Erythroblast (primary cell): ENCODE results near the gene ABCD1.
"Not testable (repeated sequence)": the region's sequence is repeated elsewhere in the genome, so short reads cannot be mapped to it uniquely, and the experiment has no call there.

ENCODE experiments used
- DNase-seq, 2 experiments: peaks; one replicate each; lab custom pipeline; 2025; lab: John Stamatoyannopoulos, UW
- GATA1 ChIP-seq: IDR thresholded peaks from 2 replicates; pipeline ENCODE4 v1.6.1; 2011; ENCODE audit warnings: low read depth, mild to moderate bottlenecking, control low read depth, low read length, moderate library complexity
- POLR2A ChIP-seq: IDR thresholded peaks from 2 replicates; pipeline ENCODE4 v1.6.1; 2011; ENCODE audit warnings: mild to moderate bottlenecking, low read length

The ABCD1 gene

DNA sequence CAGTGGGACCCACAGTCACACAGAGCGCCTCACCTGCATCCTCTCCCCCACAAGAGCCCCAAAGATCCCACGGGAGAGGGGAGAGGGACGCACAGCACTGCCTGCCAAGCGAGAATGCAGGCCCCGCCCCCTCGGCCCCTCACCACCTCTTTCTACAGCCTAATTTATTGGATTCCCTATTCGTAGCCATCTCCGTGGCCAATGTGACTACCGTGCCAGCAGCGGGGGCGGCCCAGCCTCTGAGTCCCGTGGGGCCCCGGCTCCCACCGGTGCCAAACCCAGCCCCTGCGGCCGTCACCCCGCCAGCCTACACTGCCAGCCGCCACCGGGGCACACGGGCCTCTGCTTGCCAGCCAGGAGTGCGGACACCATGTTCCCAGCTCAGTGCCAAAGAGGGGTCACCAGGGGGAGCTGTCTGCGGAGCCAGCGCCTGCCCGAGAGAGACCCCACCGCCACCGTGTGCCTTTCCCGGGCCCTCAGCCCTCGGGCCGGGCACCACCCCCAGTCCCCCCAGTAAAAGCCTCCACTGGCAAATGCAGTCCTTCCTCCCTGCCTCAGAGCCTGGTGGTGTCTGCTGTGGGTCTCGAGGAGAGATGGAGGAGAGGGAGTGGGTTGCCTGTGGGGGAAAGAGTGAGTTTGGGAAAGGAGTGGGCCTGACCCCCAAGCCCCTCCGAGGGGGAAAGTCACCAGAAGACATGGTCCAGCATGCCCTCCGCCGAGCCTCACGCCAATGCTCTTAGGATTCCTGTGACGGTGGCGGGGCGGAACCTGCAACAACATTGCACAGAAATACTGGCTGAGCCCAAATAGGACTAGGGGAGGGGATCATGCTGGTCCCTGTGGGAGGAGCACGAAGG is 19.8 kb downstream of the ABCD1 start:
- TF ChIP-seq POLR2A (no peak), GATA1 (no peak)
- DNase-seq, result peak; percentile 5 to 10

DNA sequence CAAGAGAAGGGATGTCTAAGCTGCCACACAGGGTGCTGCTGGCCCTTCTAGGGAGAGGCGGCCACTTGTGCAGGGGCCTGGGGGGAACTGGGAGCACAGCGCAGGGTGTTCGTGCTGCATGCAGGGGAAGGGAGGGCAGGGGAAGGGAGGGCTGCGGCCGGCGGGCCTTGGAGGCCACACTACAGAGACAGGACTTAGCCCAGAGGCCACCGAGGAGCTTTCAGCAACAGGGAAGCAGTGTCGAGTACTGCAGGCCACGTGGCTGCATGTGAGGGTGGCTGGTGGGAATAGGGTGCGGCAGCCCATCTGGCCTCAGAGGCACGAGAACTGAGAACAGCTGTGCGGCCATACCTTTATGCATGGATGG is 20.4 kb downstream of the ABCD1 start:
- not testable (repeated sequence) for DNase-seq

DNA sequence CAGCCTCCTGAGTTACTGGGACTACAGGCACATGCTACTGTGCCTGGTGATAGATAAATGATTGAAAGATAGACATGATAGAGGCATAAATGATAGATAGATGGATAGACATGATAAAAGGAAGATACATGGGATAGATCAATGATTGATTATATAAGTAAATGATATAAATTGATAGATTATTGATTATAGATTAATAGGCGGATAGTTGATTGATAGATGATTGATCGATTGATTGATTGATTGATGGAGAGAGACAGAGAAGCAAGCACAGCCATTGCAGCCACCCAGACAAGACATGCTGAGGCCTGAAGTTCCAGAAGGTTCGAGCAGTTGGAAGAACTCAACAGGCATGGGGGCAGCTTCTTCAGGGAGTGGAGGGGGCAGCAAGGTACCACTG is 21.7 kb downstream of the ABCD1 start:
- DNase-seq, result no peak
- TF ChIP-seq GATA1 (no peak), POLR2A (no peak)

DNA sequence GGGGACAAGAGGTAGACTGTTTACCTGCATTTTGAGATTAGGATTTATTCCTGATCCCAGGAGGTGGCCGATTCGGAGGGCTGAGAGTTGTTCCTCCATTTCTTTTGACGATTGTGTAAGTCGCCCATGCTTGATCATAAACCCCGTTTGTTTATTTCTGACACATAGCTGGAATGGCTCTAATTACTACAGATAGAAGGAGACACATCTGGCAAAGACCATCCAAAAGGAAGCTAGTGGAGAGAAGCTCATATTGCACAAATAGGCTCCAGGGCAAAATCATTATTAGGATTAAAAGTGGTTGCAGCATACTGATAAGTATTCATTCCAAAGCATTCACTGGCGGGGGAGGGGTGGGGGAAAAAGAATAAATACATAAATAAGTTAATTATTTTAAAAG is 22.3 kb downstream of the ABCD1 start:
- DNase-seq, result not testable (repeated sequence)

DNA sequence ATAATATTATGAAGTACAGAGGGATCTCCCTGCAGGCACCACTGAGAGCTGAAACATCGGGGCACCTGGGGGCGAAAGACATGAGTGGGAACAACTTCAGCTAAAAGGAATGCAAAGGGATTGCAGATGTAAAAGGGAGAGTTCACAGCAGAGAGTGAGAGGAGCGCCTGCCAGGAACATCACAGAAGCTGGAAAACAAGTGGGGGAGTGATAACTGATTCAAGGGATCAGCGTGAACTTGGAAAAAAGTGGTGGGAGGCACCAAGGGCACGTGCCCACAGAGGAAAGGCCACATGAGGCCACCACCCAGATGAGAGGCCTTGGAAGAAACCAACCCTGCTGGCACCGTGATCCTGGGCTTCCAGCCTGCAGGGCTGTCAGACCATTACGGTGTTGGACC is 24.4 kb downstream of the ABCD1 start:
- not testable (repeated sequence) for DNase-seq

DNA sequence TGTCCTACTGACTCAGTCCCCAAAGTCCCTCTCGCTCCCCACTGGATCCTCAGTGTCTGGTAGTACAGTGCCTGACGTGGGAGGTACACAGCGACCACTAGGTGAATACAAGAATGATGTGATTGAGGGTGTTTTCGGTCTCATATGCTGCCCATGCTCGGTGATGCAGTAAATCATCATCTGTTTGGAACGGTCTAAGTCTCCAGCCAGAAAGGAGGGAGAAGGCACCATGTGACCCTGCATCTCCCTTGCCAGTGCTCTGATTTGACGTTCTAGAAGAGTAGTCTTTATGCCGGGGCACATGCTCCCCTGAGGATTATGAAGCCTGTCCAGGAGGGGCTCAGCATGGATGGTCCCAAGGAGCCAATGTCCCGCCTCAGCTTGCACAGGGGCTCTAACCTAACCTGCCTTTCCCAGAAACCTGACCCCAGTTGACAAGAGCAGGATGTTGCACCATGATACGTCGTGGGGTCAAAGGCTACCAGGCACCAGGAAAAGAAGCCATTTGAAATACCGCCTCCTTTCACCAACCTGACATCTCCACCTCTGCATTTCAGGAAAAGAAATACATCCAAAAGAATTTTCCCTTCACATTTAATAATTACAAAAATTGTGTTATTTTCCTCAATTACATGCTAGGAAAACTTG is 25.6 kb downstream of the ABCD1 start:
- DNase-seq, result no peak
- no peak for TF ChIP-seq GATA1

DNA sequence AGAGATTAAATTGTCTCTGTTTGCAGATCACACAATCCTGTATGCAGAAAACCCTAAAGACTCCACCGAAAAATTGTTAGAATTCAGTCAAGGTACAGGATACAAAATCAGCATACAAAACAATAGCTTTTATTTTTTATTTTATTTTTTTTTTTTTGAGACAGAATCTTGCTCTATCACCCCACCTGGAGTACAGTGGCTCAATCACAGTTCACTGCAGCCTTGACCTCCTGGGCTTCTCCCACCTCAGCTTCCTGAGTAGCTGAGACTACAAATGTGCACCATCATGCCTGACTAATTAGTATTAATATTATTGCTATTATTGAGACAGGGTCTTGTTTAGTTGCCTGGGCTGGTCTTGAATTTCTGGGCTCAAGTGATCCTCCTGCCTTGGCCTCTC is 30.5 kb downstream of the ABCD1 start:
- DNase-seq, result no peak
- TF ChIP-seq POLR2A (no peak), GATA1 (no peak)

DNA sequence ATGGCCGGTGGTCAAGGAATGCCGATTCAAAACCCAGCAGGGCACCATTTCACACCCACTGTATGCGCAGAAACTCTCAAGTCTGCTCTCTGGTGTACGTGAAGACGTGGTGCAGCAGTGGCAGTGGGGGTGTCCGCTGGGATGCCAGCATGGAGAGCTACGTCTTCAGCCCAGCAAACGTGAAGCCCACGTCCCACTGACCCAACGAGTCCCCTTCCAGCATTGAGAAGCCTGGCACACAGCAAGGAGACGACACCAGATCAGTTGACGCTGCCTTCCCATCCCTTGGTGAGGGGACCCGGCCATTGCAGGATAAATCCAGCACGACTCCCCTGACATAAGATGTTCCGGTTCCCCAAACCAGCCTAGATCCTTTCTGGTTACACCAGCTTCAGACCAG is 37.2 kb downstream of the ABCD1 start:
- no peak for DNase-seq
- TF ChIP-seq POLR2A, result no peak
- TF ChIP-seq GATA1, result no peak

DNA sequence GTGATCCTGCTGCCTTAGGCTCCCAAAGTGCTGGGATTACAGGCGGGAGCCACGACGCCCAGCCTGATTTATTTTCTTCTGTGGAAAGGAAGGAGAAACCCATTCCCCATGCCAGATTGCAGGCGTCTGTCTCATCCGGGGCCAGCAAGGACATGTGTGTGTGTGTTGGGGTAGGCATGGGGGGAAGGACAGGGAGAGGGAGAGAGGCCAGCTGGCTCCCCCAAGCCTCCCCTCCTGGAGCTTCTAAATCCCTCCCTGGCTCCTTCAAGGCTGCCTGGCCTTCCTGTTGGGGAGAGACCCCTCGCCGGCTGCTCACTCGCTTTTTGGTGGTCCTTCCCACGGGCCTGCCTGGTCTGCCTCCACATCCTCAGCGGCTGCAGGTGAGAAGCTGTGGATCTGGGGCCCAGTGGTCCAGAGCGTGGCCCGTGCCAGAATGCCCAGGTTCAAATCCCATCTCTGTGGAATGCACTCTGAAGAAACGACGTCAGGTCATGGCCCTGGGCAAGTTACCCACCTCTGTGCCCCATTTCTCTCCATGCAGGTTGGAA is 38.0 kb downstream of the ABCD1 start:
- DNase-seq, result no peak

DNA sequence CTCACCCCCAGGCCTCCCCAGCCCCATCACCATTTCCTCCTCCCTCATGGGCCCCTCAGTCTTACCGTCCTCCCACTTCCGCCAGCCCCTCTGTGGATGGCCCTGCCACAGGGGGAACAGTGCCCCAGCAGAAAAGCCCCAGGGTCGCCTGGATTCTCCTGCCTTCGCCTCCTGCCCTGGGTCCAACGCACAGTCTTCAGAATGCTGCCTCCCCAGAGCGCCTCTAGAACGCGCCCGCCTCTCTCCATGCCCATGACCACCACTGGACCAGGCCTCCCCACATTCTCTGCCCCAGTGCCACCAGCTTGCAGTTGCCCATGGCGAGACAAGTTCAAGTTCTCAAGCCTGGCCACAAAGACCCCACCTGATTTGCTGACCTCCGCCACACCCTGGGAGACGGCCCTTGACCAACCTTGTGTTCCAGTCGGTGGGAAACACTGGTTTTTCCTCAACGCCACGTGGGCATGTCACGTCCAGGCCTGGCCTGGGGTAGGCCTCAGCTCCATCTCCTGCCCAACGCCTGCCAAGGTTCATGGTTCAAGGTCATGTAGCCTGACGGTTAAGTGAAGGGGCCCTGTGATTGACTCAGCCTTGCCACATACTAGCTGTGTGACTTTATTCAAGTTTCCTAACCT is 38.8 kb downstream of the ABCD1 start:
- TF ChIP-seq GATA1, result no peak
- no peak for TF ChIP-seq POLR2A
- no peak for DNase-seq

More for the DNA sequence above, 38.0 kb downstream of the ABCD1 start:
- TF ChIP-seq GATA1, result no peak
- no peak for TF ChIP-seq POLR2A

DNA sequence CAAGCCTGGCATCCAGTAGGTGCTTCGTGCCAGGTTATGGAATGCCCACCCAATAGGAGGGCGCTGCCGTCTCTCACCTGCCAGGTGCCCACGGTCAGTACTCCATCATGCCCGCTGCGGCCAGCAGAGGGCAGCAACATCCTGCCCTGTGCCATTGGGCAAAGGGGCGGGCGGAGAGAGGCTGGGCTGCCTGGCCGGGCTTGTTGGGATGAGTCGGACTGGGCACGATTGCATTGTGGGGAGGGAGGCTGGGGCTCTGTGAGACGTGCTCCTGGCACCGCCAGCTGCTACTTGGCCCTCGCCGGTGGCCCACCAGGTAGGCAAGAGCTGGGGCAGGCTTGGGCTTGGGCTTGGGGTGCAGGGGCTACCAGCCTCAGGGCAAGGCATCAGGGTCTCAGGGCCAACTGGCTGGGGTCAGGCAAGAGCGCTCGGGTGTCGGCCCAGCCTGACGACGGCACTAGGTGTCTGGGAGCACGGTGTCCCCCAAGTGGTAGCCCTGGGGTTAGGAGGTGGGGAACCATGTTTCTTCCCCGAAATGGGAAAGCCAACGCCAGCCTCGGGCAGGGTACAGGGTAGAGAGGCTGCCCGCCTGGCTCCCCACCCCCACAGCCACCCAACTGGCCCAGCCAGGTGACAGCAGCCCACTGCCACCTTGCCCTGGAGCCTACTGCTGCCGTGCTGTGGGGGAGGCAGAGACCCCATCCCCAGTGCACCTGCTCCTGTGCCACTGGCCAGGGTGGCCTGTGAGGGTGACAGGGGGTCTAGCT is 39.5 kb downstream of the ABCD1 start, which contains the start of gene PLXNB3:
TSS of gene PLXNB3 (plus strand) at position 261 of the 767 bp plus-strand sequence. CDS start 1,287 bp downstream, outside the sequence.
- DNase-seq, result peak; percentile 65 to 82
- no peak for TF ChIP-seq GATA1
- no peak for TF ChIP-seq POLR2A

DNA sequence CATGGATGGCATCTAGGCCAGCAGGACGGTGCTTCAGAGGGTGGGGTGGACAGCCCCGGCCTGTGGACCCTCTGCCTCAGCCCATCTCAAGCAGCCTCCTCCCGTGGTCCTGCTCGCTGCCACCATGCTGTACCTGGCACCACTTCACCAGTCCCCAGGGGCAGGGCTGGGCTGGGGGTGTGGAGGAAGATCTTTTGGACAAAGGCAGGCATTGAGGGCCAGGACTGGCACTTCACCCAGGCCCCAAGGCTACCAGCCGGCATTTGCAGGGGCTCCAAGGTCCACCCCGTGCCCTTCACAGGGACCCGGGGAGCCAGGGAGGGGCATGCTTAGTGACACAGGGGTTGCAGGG is 40.1 kb downstream of the ABCD1 start:
- DNase-seq, result no peak

DNA sequence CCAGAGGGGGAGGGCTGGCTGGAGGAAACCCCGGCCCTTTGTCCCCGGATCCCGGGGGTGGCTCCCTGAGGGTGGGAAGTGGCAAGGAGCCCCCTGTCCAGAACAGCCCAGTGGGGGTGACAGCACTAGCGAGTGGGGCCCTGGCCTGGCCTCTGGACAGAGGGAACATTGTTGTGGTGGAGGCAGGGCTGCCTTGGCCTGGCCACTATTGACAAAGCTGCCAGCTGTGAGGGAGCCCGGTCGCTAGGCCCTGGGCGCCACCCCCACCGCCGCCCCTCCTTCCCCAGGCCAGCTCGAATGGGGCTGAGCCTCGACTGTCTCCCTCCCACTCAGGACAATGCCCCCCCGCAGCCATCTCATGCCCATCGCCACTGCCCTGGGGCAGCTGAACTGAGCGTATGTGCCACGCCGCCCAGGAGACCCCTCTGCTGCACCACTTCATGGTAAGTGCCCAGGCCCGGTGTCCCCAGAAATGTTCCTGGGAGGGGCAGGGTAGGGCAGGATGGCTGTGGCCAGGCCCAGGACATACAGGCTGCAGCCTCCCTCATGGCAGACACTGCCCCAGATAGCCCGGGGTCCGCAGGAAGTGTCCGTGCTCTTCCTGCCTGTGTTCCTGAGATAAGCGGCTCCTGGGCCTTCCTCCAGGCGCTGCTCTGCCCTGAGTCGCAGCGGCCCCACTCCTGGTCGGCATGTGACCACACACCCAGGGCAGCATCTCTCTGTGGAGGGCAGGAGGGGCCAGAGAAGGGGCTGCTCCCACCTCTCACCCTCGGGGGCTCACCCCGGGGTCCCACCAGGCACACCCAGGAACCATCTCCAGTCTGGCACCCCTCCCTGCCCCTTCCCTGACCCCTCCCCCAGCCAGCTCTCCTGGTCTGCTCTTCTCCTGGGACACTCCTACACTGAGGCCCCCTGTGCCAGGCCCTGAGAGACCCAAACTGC is 40.8 kb downstream of the ABCD1 start:
- DNase-seq, result peak; percentile 72 to 79
- TF ChIP-seq POLR2A, result no peak
- TF ChIP-seq GATA1, result no peak

More for the DNA sequence above, 40.1 kb downstream of the ABCD1 start:
- TF ChIP-seq GATA1 (no peak), POLR2A (no peak)
